IMR-90 (cell line): Measurements from ENCODE around the gene STX2.

Experiments
- CHD1 ChIP-seq: IDR thresholded peaks from 2 replicates; pipeline ENCODE4 v1.6.1; 2012; ENCODE audit warnings: low read depth, low read length, improper control_type of control experiment
- FOS ChIP-seq: fragments of 150-350 bp; IDR thresholded peaks from 2 replicates; pipeline ENCODE4 v1.6.1; 2016; ENCODE audit warnings: low read depth, low read length
- MAFK ChIP-seq: IDR thresholded peaks from 2 replicates; pipeline ENCODE4 v1.6.1; 2012; ENCODE audit warnings: low read depth, low read length, improper control_type of control experiment
- MXI1 ChIP-seq: IDR thresholded peaks from 2 replicates; pipeline ENCODE4 v1.6.1; 2012; ENCODE audit warnings: low read depth, mild to moderate bottlenecking, low read length, moderate library complexity, borderline replicate concordance
- NFE2L2 ChIP-seq: fragments of 150-350 bp; IDR thresholded peaks from 2 replicates; pipeline ENCODE4 v1.6.1; 2016; ENCODE audit warnings: low read depth, mild to moderate bottlenecking, low read length
- POLR2A ChIP-seq: IDR thresholded peaks from 2 replicates; pipeline ENCODE4 v1.6.1; 2012; ENCODE audit warnings: mild to moderate bottlenecking, low read depth, low read length
- RAD21 ChIP-seq: IDR thresholded peaks from 2 replicates; pipeline ENCODE4 v1.6.1; 2012; ENCODE audit warnings: low read length, improper control_type of control experiment
- RCOR1 ChIP-seq: IDR thresholded peaks from 2 replicates; pipeline ENCODE4 v1.6.1; 2012; ENCODE audit warnings: mild to moderate bottlenecking, low read length, improper control_type of control experiment; ENCODE audit not compliant: insufficient replicate concordance
- RFX5 ChIP-seq: IDR thresholded peaks from 2 replicates; pipeline ENCODE4 v1.8.0; 2012; ENCODE audit warnings: low read depth, mild to moderate bottlenecking, low read length, moderate library complexity
- SMC3 ChIP-seq: fragments of 150-350 bp; IDR thresholded peaks from 2 replicates; pipeline ENCODE4 v1.6.1; 2016; ENCODE audit warnings: low read depth, mild to moderate bottlenecking, antibody characterized with exemption, low read length, moderate library complexity
- TF ChIP-seq, protein P1 (sequence below): conservative IDR thresholded peaks from 2 replicates; pipeline ENCODE4 v1.5.1; 2012; ENCODE audit warnings: mild to moderate bottlenecking, low read depth, low read length, improper control_type of control experiment
- TF ChIP-seq, protein P2 (sequence below): fragments of 150-350 bp; IDR thresholded peaks from 2 replicates; pipeline ENCODE4 v1.6.1; 2017; ENCODE audit warnings: mild to moderate bottlenecking, antibody characterized with exemption, low read length, low read depth
- TF ChIP-seq, protein P3 (sequence below): fragments of 150-350 bp; IDR thresholded peaks from 2 replicates; pipeline ENCODE4 v1.6.1; 2016; ENCODE audit warnings: low read depth, mild to moderate bottlenecking, low read length, moderate library complexity, borderline replicate concordance

DNA sequence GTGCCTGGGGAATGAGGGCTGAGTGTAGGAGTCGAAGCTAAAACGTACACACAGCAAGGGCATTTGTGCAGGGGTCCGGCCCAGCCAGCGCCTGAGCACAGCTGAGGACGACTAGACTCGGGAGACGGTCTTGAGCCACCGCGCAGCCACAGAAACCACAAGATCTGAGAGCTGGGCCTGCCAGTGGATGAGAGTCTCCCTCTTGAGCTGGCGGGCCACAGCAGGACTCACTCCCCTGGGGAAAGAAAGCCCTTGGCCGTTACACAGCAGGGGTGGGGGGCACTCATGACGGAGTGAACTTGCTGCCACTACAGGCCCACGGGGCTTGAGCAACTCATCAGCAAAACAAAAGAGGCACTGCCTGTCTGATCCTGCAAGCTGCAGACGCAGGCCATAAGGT is 23.0 kb downstream of the STX2 start:
- TF ChIP-seq, protein P1, sequence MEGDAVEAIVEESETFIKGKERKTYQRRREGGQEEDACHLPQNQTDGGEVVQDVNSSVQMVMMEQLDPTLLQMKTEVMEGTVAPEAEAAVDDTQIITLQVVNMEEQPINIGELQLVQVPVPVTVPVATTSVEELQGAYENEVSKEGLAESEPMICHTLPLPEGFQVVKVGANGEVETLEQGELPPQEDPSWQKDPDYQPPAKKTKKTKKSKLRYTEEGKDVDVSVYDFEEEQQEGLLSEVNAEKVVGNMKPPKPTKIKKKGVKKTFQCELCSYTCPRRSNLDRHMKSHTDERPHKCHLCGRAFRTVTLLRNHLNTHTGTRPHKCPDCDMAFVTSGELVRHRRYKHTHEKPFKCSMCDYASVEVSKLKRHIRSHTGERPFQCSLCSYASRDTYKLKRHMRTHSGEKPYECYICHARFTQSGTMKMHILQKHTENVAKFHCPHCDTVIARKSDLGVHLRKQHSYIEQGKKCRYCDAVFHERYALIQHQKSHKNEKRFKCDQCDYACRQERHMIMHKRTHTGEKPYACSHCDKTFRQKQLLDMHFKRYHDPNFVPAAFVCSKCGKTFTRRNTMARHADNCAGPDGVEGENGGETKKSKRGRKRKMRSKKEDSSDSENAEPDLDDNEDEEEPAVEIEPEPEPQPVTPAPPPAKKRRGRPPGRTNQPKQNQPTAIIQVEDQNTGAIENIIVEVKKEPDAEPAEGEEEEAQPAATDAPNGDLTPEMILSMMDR, result no peak
- TF ChIP-seq CHD1 (no peak), MAFK (no peak), FOS (no peak), POLR2A (no peak), SMC3 (no peak), RAD21 (no peak), NFE2L2 (no peak), RFX5 (no peak), MXI1 (no peak), RCOR1 (no peak)
- TF ChIP-seq, protein P2, sequence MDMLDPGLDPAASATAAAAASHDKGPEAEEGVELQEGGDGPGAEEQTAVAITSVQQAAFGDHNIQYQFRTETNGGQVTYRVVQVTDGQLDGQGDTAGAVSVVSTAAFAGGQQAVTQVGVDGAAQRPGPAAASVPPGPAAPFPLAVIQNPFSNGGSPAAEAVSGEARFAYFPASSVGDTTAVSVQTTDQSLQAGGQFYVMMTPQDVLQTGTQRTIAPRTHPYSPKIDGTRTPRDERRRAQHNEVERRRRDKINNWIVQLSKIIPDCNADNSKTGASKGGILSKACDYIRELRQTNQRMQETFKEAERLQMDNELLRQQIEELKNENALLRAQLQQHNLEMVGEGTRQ, result no peak
- TF ChIP-seq, protein P3, sequence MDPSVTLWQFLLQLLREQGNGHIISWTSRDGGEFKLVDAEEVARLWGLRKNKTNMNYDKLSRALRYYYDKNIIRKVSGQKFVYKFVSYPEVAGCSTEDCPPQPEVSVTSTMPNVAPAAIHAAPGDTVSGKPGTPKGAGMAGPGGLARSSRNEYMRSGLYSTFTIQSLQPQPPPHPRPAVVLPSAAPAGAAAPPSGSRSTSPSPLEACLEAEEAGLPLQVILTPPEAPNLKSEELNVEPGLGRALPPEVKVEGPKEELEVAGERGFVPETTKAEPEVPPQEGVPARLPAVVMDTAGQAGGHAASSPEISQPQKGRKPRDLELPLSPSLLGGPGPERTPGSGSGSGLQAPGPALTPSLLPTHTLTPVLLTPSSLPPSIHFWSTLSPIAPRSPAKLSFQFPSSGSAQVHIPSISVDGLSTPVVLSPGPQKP, result no peak
